ENCODE data around the gene SYAP1.
"Not testable (repeated sequence)": the region's sequence is repeated elsewhere in the genome, so short reads cannot be mapped to it uniquely, and the experiment has no call there.

SYAP1 gene

GRCh38 chrX:16711893-16712547 is 7.4 kb upstream of the SYAP1 start:
- Mint-ChIP-seq H3K4me1 (peaks cover 13% of the 10 kb centered on the region), H3K27me3 (no peaks in the 10 kb centered on the region), H3K4me3 (peak overlapping the region; percentile 90), H3K27ac (peak overlapping the region; percentile 78), H3K36me3 (no peaks in the 10 kb centered on the region), H3K9me3 (no peaks in the 10 kb centered on the region)
- ATAC-seq (ENCODE audit: low read depth), result peak; percentile 41
- peak in 1 of 2 donors; percentile 24 for DNase-seq (ENCODE audit: low spot score in 2 of 2)

- Mint-ChIP-seq H3K27ac (peak within 1 kb of the TSS; percentile 78), H3K4me1 (peaks cover 13% of the 10 kb centered on the region), H3K27me3 (no peaks in the 10 kb centered on the region), H3K9me3 (no peaks in the 10 kb centered on the region), H3K4me3 (peak within 1 kb of the TSS; percentile 90), H3K36me3 (no peaks in the 10 kb centered on the region)
- DNase-seq (ENCODE audit: low spot score in 2 of 2) (no peak), ATAC-seq (ENCODE audit: low read depth) (peak; percentile 80)
These were observed 6.8 kb upstream of the SYAP1 start, which contains the start of gene CTPS2 for GRCh38 chrX:16712548-16713155. CTPS2 (minus strand) TSS chrX:16712669; CDS start chrX:16702902, 9,767 bp downstream.

- H3K27ac Mint-ChIP-seq, result no peak overlapping the region
- no peak overlapping the region for H3K4me3 Mint-ChIP-seq
- H3K4me1 Mint-ChIP-seq, result peaks cover 13% of the 10 kb centered on the region
- no peaks in the 10 kb centered on the region for H3K36me3 Mint-ChIP-seq
- H3K9me3 Mint-ChIP-seq, result no peaks in the 10 kb centered on the region
- ATAC-seq (ENCODE audit: low read depth), result no peak
- no peak for DNase-seq (ENCODE audit: low spot score in 2 of 2)
- H3K27me3 Mint-ChIP-seq, result no peaks in the 10 kb centered on the region
These were observed 4.9 kb upstream of the SYAP1 start for GRCh38 chrX:16714504-16714903.

- not testable (repeated sequence) for H3K4me1 Mint-ChIP-seq; H3K36me3 Mint-ChIP-seq; H3K4me3 Mint-ChIP-seq; DNase-seq (ENCODE audit: low spot score in 2 of 2); H3K27ac Mint-ChIP-seq; H3K9me3 Mint-ChIP-seq; H3K27me3 Mint-ChIP-seq; ATAC-seq (ENCODE audit: low read depth)
These were observed 3.8 kb upstream of the SYAP1 start for GRCh38 chrX:16715638-16716037.

GRCh38 chrX:16716451-16716850 is 3.0 kb upstream of the SYAP1 start:
- DNase-seq (ENCODE audit: low spot score in 2 of 2); H3K27me3 Mint-ChIP-seq; H3K27ac Mint-ChIP-seq; ATAC-seq (ENCODE audit: low read depth); H3K4me1 Mint-ChIP-seq; H3K36me3 Mint-ChIP-seq; H3K4me3 Mint-ChIP-seq; H3K9me3 Mint-ChIP-seq: not testable (repeated sequence)

- peak; percentile 1 for ATAC-seq (ENCODE audit: low read depth)
These were observed 533 bp upstream of the SYAP1 start for GRCh38 chrX:16718824-16719333.

GRCh38 chrX:16722481-16722880 is 3.1 kb downstream of the SYAP1 start:
- ATAC-seq (ENCODE audit: low read depth) (no peak), DNase-seq (ENCODE audit: low spot score in 2 of 2) (no peak)
- Mint-ChIP-seq H3K27ac (no peak overlapping the region), H3K27me3 (no peaks in the 10 kb centered on the region), H3K4me3 (no peak overlapping the region), H3K9me3 (no peaks in the 10 kb centered on the region), H3K4me1 (peaks cover 7% of the 10 kb centered on the region), H3K36me3 (peaks cover 8% of the 10 kb centered on the region)

More at GRCh38 chrX:16718824-16719333, 533 bp upstream of the SYAP1 start:
- no peaks in the 10 kb centered on the region for H3K9me3 Mint-ChIP-seq
- H3K4me1 Mint-ChIP-seq, result peaks cover 2% of the 10 kb centered on the region
- H3K27ac Mint-ChIP-seq, result peak overlapping the region; percentile 99
- no peak for DNase-seq (ENCODE audit: low spot score in 2 of 2)
- peaks cover 3% of the 10 kb centered on the region for H3K36me3 Mint-ChIP-seq
- no peaks in the 10 kb centered on the region for H3K27me3 Mint-ChIP-seq
- H3K4me3 Mint-ChIP-seq, result peak overlapping the region; percentile 95

GRCh38 chrX:16725072-16725471 is 5.7 kb downstream of the SYAP1 start:
- Mint-ChIP-seq H3K27ac (no peak overlapping the region), H3K27me3 (no peaks in the 10 kb centered on the region), H3K36me3 (peaks cover 8% of the 10 kb centered on the region), H3K4me3 (no peak overlapping the region), H3K4me1 (peaks cover 7% of the 10 kb centered on the region), H3K9me3 (no peaks in the 10 kb centered on the region)
- ATAC-seq (ENCODE audit: low read depth) (no peak), DNase-seq (ENCODE audit: low spot score in 2 of 2) (no peak)

GRCh38 chrX:16726347-16726988 is 7.1 kb downstream of the SYAP1 start:
- not testable (repeated sequence) for DNase-seq (ENCODE audit: low spot score in 2 of 2); H3K9me3 Mint-ChIP-seq; H3K27ac Mint-ChIP-seq; H3K36me3 Mint-ChIP-seq; H3K27me3 Mint-ChIP-seq; ATAC-seq (ENCODE audit: low read depth); H3K4me3 Mint-ChIP-seq; H3K4me1 Mint-ChIP-seq

- DNase-seq (ENCODE audit: low spot score in 2 of 2) (no peak), ATAC-seq (ENCODE audit: low read depth) (no peak)
- Mint-ChIP-seq H3K27ac (no peak overlapping the region), H3K36me3 (peaks cover 7% of the 10 kb centered on the region), H3K4me3 (no peak overlapping the region), H3K9me3 (no peaks in the 10 kb centered on the region), H3K4me1 (peaks cover 5% of the 10 kb centered on the region), H3K27me3 (no peaks in the 10 kb centered on the region)
These were observed 8.2 kb downstream of the SYAP1 start for GRCh38 chrX:16727637-16728036.

- ATAC-seq (ENCODE audit: low read depth), result no peak
These were observed 11.0 kb downstream of the SYAP1 start for GRCh38 chrX:16730450-16730849.

GRCh38 chrX:16733013-16733412 is 13.6 kb downstream of the SYAP1 start:
- H3K4me3 Mint-ChIP-seq, result no peak overlapping the region
- no peaks in the 10 kb centered on the region for H3K27me3 Mint-ChIP-seq
- ATAC-seq (ENCODE audit: low read depth) (no peak), DNase-seq (ENCODE audit: low spot score in 2 of 2) (no peak)
- H3K4me1 Mint-ChIP-seq, result peaks cover 4% of the 10 kb centered on the region
- peaks cover 3% of the 10 kb centered on the region for H3K36me3 Mint-ChIP-seq
- no peak overlapping the region for H3K27ac Mint-ChIP-seq
- no peaks in the 10 kb centered on the region for H3K9me3 Mint-ChIP-seq

More at GRCh38 chrX:16730450-16730849, 11.0 kb downstream of the SYAP1 start:
- H3K27me3 Mint-ChIP-seq, result no peaks in the 10 kb centered on the region
- H3K36me3 Mint-ChIP-seq, result peaks cover 4% of the 10 kb centered on the region
- H3K4me1 Mint-ChIP-seq, result peaks cover 6% of the 10 kb centered on the region
- no peaks in the 10 kb centered on the region for H3K9me3 Mint-ChIP-seq
- no peak overlapping the region for H3K4me3 Mint-ChIP-seq
- peak overlapping the region; percentile 20 for H3K27ac Mint-ChIP-seq
- no peak for DNase-seq (ENCODE audit: low spot score in 2 of 2)

- no peaks in the 10 kb centered on the region for H3K9me3 Mint-ChIP-seq
- H3K36me3 Mint-ChIP-seq, result peaks cover 7% of the 10 kb centered on the region
- no peaks in the 10 kb centered on the region for H3K27me3 Mint-ChIP-seq
- no peak for ATAC-seq (ENCODE audit: low read depth)
- H3K4me1 Mint-ChIP-seq, result peaks cover 4% of the 10 kb centered on the region
- DNase-seq (ENCODE audit: low spot score in 2 of 2), result no peak
- no peak overlapping the region for H3K27ac Mint-ChIP-seq
- H3K4me3 Mint-ChIP-seq, result no peak overlapping the region
These were observed 17.6 kb downstream of the SYAP1 start for GRCh38 chrX:16737024-16737423.

GRCh38 chrX:16739574-16739973 is 20.2 kb downstream of the SYAP1 start:
- H3K4me1 Mint-ChIP-seq, result no peaks in the 10 kb centered on the region
- ATAC-seq (ENCODE audit: low read depth) (no peak), DNase-seq (ENCODE audit: low spot score in 2 of 2) (no peak)
- no peak overlapping the region for H3K27ac Mint-ChIP-seq
- no peaks in the 10 kb centered on the region for H3K9me3 Mint-ChIP-seq
- no peaks in the 10 kb centered on the region for H3K27me3 Mint-ChIP-seq
- H3K36me3 Mint-ChIP-seq, result peaks cover 11% of the 10 kb centered on the region
- H3K4me3 Mint-ChIP-seq, result no peak overlapping the region

Data from memory B cell (primary cell).